ENCODE data around the gene RSF1. TPM values are rescaled to one million over a fixed set of nuclear protein-coding genes. Genes with fewer than 3 reads are reported as not detected.

Gene RSF1
- total and polyA plus RNA-seq, 2 experiments from 2014 or later, result 51.2 to 188 TPM

- no peak for TF ChIP-seq ETS1 (IDR thresholded peaks at IDR 0.05)
- no peak for TF ChIP-seq EZH2 (IDR thresholded peaks at IDR 0.05; ENCODE audit: low read depth, unreplicated experiment)
- no peak for TF ChIP-seq EZH2phosphoT487 (IDR thresholded peaks at IDR 0.05; ENCODE audit: unreplicated experiment)
- no peak for TF ChIP-seq JUNB (IDR thresholded peaks at IDR 0.05; ENCODE audit: unreplicated experiment)
- no peak for TF ChIP-seq ZNF114 (CRISPR knock-in tag; IDR thresholded peaks at IDR 0.05)
- no peak for TF ChIP-seq NANOG (IDR thresholded peaks at IDR 0.05; ENCODE audit: borderline replicate concordance)
- no peak for TF ChIP-seq ZNF331 (CRISPR knock-in tag; IDR thresholded peaks at IDR 0.05; ENCODE audit: low read depth)
- no peak for TF ChIP-seq ZNF462 (CRISPR knock-in tag; IDR thresholded peaks at IDR 0.05)
- no peak for TF ChIP-seq CTCF (conservative IDR thresholded peaks at IDR 0.05; ENCODE audit: low read depth in 2 of 2)
- TF ChIP-seq POLR2AphosphoS5 (IDR thresholded peaks at IDR 0.05; ENCODE audit: low read depth), result no peak
- no peak for TF ChIP-seq REST (IDR thresholded peaks at IDR 0.05; ENCODE audit: unreplicated experiment)
- TF ChIP-seq CREB1 (CRISPR knock-in tag; IDR thresholded peaks at IDR 0.05; ENCODE audit: low read depth), result no peak
- no peak for TF ChIP-seq STAT1 (IDR thresholded peaks at IDR 0.05; ENCODE audit: unreplicated experiment)
- Histone ChIP-seq H3K4me3 (no peak overlapping the region), H3K36me3 (ENCODE audit: insufficient read depth) (no peaks in the 10 kb centered on the region), H3K4me2 (no peak overlapping the region), H3K9me2 (ENCODE audit: insufficient read depth) (peaks cover 8% of the 10 kb centered on the region; the same call in 1 of the 2 replicates), H3K4me1 (ENCODE audit: insufficient read depth) (no peaks in the 10 kb centered on the region), H2AFZ (no peak overlapping the region), H3F3A (replicated peaks; ENCODE audit: low read depth) (no peaks in the 10 kb centered on the region), H3K27ac (ENCODE audit: low read depth) (no peak overlapping the region), H3K79me2 (replicated peaks; ENCODE audit: insufficient read depth) (no peaks in the 10 kb centered on the region), H4K20me1 (replicated peaks; ENCODE audit: insufficient read depth) (no peaks in the 10 kb centered on the region), H3K27me3 (ENCODE audit: insufficient read depth) (no peaks in the 10 kb centered on the region)
- no peak for DNase-seq (ENCODE audit: low spot score)
- H3K27ac Mint-ChIP-seq, result no peak overlapping the region
- no peak for ATAC-seq
- no peaks in the 10 kb centered on the region for H3K4me1 Mint-ChIP-seq
- H3K36me3 Mint-ChIP-seq (ENCODE audit: low read depth), result peaks cover 34% of the 10 kb centered on the region
- H3K27me3 Mint-ChIP-seq (ENCODE audit: insufficient read depth, low read depth, poor library complexity), result no peaks in the 10 kb centered on the region
- no peak overlapping the region for H3K4me3 Mint-ChIP-seq
- H3K9me3 Mint-ChIP-seq, result peaks cover 5% of the 10 kb centered on the region; the same call in 1 of the 3 replicates
Measured at GRCh38 chr11:77842441-77843121, 22.1 kb upstream of the RSF1 start.

All from GM23338 (cell line).